GM19452 (cell line): ENCODE results near the gene ADORA2A.

Experiments used
- ATAC-seq: cut with Tn5 transposase; IDR thresholded peaks from one replicate; pipeline ENCODE4 v1.9.1; 2021; ENCODE audit not compliant: unreplicated experiment

ADORA2A gene

DNA sequence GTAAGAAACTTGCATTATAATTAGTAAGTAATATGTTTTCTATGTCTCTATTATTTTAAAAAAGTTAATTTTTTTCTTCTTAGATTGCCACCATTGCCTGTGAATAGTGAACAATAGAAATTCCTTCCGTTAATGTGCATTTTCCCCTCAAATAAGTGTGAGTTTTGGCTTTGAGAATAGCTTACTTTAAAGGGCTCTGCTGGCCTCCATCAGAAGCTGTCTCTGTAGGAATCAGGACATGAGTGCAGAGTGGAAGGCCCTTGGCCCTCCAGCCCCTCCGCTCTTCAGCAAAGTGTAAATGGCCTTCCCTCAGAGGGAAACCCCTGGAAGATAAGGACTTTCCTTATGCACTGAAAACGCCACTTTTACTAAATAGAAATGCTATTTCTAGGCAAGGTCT, 24.1 kb upstream of the ADORA2A start:
- no peak for ATAC-seq

DNA sequence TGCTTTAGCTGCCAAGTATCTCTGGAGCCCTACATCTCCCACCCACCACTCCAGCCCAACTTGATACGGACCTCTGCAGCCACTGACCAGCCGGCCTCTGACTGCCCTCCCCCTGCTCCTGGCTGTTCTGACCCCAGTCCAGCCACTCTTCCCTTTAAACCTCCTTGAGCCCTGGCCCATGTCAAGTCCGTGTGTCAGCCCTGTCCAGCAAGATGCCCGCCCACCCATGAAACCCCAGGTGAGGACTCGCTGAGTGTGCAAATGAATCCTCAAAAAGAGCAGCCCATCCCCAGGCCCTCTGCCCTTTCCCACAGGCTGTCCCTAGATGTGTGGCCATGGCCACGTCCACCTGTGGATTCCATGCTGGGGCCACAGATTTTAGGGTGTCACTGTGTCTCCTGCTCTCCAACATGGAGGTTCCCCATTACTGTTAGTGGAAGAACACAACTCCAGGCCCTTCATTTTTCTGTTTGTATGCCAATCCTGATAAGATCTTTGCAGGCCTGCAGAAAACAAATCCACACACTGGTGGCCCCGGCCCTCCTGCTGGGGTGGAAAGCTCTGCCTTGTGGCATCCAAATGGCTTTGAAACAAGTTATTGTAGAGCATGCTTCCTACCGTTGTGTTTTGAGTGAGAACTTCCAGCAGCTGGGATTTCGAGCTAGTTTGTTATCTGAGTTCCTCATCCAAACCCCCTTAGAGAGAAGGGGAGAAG, 22.7 kb upstream of the ADORA2A start:
- ATAC-seq, result no peak

DNA sequence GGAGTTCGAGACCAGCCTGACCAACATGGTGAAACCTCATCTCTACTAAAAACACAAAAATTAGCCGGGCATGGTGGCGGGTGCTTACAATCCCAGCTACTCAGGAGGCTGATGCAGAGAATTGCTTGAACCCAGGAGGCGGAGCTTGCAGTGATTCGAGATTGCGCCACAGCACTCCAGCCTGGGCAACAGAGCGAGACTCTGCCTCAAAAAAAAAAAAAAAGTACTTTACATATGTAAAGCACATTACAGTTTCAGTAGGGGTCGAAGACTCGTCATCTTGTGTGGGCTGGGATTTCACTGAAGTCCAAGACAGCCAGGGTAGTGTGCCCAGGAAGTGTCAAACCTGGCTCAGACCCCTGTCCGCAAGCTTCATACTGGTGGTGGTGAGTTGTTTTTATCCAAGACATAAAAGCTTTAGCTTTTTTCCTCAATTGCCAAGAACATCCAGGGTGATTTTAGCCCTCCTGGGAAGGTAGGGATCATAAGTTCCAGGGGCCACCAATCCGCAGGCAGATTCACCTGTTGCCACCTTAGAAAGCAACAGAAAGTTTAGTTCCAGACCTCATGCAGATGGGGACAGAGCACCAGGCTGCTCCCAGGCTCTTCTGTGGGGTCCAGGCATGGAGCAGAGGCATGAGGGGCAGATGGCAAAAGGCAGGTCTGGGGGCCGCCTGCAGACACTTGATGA, 21.6 kb upstream of the ADORA2A start:
- ATAC-seq, result no peak

DNA sequence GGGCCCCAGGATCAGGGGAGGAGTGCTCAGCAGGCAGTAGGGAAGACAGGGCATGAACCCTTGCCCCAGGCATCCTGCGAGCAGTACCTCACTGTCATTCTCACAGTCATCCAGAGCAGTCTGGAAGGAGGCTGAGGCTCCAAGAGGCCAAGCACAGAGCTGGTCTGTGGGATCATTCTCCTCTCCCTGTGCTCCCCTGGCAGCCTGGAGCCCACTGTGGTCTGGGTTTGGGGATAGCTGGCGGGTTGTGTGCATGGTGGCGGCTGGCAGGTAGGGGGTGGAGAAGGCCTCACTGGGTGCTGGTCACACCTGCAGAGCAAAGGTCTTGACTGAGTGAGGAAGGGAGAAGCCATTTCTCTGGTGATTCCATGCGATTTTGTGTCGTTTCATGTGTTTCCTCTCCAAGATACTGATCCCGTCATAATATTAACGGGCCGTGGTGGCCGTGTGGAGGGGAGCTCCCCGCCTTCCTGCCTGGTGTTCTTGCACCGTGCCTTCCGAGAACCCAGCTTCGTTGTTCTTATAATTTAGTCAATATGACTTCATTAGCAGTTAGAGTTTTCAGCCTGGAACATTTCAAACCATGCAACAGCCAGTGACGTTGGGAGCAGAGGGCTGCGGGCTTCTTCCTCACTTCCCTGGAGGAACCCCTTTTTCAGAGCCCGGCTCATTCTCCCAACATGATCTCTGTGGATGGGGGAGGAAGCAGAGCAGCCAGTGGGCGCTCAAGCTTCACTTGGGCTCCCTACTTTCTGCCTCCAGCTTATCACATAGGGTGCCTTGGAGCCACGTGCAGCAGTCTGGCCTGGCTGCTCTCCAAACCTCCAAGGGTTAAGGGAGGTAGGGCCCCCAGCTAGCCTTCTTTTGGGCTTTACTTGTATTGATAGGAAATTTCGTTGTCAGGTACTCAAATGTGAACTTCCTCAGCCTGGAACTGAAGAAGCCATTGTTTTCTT, 20.8 kb upstream of the ADORA2A start:
- no peak for ATAC-seq

DNA sequence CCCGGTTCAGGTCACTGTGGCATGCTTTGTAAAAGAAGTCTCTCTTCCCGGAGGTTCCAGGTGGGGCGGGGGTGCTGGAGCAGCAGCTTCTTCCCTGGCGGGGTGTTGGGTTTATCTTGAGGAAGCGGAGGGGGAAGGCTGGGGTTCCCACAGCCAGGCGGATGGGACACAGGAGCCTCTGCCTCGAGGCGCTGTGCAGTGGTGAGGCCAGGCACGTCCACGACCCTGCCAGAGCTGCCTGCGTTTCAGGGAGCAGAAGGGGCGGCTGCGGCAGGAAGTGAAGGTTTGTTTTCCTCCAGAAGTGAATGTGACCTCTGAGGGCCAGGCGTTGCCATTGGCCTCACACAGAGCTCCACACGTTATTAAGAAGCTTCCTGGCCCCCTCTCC, 20.1 kb upstream of the ADORA2A start:
- no peak for ATAC-seq

DNA sequence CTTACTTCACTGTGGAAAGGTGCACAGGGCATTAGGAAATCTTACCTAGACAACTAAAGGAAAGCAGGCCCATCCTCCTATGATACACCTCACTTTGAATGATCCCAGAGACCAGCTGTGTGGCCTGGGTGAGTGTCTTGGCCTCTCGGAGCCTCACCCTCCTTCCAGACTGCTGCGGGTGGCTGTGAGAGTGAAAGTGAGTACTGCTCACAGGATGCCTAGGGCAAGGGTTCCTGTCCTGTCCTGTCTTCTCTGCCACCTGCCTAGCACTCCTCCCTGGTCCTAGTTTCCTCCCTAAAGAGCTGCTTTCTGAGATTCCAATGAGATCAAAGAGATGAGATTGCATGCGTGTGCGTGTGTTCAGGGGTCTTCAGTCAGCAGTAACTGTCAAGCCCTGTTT, 19.5 kb upstream of the ADORA2A start:
- no peak for ATAC-seq

DNA sequence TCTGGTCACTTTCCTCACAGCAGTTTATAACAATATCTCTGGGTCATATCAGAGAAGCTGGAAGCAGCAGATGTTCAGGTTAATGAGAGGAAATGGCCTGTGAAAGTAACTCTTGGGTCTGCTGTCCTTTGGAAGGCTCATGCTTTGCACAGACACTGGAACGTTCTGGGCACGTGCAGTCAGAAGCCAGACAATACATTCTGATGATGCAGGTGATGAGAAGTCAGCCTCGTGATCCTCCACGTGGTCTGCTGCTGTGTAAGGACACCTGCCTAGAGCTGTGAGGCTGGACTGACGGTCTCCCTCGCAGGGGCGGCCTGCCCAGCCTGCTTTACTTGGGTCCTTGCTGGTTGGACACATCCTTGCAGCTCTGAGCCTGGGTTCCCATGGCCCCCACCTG, 18.8 kb upstream of the ADORA2A start:
- ATAC-seq, result no peak

DNA sequence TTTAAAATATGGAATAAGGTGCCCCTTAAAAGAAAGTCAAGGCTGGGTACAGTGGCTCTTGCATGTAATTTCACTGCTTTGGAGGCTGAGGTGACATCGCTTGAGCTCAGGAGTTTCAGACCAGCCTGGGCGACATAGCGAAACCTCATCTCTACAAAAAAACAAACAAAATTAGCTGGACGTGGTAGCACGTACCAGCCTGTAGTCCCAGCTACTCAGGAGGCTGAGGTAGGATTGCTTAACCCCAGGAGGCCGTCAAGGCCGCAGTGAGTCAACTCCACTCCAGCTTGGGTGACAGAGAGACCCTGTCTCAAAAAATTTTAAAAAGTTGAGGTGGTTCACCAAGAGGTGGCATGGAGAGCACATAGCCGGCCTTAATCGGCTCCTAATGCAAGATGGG, 17.7 kb upstream of the ADORA2A start:
- no peak for ATAC-seq

DNA sequence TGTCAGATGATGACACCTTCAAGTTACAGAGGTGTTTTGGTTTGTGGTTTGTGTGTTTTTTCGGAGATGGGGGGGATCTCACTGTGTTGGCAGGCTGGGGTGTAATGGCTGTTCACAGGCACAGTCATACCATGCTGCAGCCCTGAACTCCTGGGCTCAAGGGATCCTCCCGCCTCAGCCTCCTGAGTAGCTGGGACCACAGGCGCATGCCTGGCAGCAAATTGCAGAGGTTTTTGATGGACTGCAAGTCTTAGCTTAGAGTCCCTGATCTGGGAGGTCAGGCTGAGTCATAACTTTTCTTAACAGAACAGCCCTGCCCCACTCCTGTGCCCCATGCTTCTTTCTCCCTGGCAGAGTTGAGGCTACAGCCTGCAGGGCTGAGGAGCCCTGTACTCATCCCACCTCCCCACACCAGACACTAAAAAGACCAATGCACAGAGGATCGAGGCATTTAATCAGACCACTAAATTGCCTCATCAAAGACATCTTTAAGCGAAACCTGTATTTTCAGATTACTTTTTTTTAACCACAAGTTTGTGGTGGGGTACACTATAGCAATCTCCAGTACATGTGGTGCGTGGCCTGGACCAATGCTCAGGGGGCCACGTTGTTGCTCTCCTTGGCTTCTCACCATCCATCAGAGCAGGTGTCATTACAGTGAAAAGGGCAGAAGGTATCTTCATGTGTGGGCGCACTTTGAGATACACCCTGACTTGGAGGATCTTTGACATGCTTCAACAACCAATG, 17.1 kb upstream of the ADORA2A start:
- ATAC-seq, result no peak

DNA sequence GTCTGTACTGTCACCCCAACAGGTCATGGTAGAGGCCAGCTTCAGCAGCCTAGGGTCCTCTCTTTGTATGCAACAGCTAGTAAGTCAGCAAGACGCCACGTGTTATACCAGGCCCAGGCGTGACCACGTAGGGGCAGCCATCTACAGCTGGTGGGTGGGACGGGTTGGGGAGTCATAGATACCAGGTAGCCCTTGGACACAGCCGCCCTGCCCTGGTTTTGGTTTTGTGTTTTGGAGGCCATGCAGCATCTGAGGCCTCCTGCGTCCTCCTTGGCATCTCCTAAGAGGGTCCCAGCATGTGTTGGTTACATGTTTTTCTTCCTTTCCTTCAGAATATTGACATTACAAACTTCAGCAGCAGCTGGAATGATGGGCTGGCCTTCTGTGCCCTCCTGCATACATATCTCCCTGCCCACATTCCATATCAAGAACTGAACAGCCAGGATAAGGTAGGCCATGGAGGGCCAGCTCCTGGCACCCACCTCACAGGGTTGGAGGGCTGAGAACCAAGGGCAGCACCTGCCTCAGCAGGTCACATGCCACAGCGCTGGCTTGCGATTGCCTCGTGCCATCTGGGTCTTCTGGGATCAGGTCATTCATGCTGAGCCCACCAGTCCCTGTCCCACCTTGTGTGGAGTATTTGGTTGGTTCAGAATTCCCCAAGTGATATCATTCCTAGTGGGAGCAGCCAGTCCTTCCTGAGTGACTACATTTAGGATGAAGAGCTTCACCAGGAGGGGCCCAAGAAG, 16.0 kb upstream of the ADORA2A start:
- no peak for ATAC-seq

DNA sequence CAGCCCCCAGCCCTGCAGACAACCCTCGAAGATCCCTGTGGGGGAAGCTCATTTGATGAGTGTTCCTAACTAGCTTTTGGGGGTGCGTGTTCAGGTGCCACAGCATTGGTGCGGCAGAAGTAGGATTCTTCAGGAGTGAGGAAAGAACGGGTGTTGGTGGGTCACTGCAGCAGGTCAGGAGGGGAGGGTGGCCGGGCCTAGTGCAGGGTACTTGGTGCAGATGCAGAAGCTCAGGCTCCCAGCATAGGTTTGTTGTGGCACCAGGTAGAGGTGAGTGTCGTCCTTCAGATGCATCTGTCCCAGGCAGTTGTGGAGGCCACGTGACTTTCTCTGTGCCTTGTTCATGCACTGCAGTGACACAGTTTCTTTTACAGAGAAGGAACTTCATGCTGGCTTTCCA, 15.1 kb upstream of the ADORA2A start:
- ATAC-seq, result no peak

DNA sequence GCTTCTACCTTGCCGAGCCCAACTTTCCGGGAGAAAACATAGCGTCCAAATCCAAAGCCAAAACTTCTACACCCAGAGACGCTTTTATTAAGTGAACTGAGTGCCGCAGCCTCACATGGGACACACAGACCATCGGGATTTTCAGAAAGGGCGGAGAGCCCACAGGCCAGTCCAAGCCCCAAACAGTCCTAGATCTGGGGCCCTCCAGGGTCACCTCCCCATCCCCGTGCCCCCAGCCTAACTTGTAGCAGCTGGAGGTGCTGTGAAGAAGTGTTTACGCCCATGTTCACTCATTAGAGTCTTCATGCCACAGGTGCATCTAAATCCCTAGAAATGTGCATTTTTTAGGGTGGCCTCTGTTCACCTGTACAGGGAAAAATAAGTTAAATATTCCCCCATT, 14.1 kb upstream of the ADORA2A start:
- ATAC-seq, result no peak

DNA sequence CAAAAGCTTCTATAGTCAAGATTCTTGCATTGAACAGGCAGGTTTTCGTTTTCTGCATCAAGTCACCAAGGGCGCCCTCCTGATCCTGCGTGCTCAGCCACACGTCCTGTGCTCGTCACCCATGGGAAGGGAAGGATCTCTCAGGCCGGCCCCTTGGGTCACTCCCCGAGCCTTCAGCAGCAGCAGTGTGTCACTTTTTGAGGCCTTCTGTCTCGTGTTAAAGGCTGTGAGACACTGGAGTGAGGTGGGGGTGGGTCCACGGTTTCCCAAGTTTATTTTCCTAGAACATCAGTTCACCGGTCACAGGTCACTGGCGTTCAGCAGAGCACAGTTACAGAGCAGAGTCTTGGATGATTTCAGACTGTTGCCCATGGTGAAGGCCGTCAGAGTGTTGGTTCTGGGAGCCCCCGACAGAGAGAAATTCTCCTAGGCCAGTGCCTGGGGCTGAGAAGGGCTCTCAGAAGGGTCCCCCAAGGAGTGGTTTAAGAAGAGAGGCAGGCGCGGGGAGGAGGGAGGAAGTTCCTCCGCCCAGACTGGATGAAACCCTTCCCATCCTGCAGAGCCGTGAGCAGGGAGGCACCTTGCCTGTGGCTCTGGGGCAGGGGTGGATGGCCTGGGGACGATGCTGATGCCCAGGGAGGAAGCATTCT, 13.5 kb upstream of the ADORA2A start:
- ATAC-seq, result no peak

DNA sequence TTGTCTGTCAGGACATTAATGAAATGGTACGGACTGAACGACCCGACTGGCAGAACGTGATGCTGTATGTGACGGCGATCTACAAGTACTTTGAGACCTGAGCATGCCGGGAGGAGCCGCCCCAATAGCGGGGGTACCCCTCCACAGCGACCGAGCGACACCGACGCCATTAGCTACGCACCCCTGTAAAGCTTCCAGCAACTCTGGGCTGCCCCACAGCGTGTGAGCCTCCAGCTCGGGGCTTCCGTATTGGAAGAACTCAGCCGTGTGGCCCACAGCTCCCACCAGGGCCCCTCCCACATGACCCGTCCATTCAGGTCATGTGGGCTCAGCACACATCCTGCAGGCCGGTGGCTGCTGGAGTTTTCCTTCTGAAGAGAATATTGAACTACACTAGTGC, 12.9 kb upstream of the ADORA2A start:
- ATAC-seq, result no peak

DNA sequence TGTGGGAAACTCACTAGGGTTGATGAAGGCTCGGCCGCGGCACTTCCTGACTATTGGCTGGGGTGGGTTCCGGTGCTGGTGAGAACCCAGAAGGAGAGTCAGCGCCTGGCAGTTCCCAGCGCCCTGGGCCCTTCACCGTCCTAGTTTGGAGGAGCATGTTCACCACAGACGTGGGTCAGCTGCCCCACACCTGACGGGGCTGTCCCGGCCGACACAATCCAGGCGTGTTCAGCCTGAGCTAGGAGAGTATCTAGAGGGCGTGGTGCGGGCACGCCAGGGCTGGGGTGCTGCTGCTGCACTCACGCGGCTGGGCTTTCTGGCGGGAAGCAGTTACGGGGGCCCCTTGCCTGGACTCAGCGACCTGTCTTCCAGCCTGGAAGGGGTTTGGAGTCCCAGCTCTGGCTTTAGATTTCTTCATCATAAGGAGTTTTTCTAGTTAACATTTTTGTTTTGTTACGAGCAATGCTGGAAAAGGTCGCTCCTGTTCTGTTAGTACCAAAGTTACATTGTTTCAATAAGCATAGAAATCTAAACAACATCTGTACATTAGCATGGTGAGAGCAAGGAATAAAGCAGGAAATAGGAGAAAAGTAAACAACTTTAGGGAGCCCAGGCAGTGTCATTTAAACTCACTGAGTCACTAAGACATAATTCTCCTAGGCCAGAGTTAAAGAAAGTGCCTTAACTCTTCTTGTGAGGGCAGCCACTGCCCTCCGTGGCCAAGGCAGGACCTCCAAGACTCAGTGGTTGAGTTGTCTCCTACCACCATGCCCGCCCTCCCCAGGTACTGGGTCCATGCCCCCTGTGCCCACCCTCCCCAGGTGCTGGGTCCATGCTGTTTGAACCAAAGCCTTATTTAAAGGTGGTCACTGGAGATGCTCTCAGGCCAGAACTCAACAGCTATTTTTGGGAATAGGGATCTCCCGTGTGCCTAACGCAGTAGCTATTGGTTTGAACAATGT, 12.1 kb upstream of the ADORA2A start:
- ATAC-seq, result no peak

DNA sequence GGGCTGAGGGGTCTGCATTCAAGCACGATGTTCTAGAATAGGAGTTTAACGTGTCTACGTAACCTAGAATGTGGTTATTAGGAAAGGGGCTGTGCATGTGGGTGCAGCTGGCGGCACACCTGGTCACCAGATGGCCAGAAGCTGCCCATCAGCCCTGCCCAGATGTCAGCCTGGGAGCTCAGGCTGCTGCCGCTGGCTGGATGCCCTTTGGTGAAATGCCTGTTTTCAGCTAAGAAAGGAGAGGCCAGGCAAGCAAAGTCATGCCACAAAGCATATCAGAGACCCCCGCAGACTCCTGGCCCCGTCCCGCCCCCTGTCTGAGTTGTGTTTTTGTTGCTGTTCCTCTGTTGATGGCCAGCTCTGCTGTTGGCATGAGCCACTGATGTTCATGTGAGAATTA, 11.3 kb upstream of the ADORA2A start:
- ATAC-seq, result no peak

DNA sequence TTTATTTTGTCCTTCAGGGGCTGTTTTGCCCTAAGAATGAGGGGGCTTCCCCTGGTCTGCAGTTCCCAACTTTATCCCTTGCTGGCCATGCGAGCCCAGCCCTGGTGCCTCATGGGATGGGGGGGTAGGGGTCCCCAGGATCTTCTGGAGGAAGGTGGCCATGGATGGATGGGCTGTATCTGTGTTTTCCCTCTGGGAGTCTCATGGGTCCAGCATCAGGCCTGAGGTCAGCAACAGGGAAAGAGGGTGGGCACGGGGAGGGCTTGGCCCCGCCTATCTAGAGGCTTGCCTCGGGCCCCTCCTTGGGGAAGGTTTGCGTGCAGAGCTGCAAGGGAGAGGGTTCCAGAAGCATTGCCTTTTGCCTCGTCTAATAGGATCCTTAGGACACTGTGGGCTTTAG, 10.8 kb upstream of the ADORA2A start:
- no peak for ATAC-seq

DNA sequence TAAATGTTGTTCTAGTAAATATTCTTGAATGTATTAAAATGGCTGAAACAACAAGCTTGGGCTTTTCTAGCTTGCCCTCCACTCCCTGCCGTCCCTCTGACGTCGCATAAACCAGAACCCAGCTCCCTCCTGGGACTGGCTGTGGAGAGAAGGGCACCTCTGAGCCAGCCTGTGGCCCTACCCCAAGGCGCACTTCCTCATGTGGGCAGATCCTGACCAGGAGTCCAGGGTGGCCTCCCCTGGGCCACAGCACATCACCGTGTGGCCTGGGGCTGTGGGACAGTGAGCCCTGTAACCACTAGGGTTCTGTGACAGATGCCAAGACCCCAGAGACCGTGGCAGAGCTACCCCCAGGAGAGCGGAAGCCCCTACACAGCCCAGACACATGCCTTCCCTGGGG, 10.2 kb upstream of the ADORA2A start:
- ATAC-seq, result no peak
